Caki2 (cell line): ENCODE results near the gene ULK2. TPM values are rescaled to one million over a fixed set of nuclear protein-coding genes. Genes with fewer than 3 reads are reported as not detected.
A peak's percentile ranks its signal among the peaks of the same experiment; 100 is the strongest.

Source experiments
- DNase-seq: peaks from one replicate; pipeline ENCODE4 v3.0.0-alpha.2; 2015; ENCODE audit warnings: low read depth
- in situ Hi-C: cut with HindIII; loops from 2 replicates; pipeline ENCODE4 v1.10.0; 2016; ENCODE audit warnings: low sequenced_read_pairs, low pct_unique_long_range_greater_than_20kb, mixed read lengths
- total RNA-seq: library from RNA; depleted of rRNA; stranded (reverse); fragments of >200 nt; shearing (Covaris generic); gene quantifications from 2 replicates; pipeline ENCODE4 v1.2.3, GENCODE V29; 2014; ENCODE audit warnings: low replicate concordance

Gene ULK2
- total RNA-seq, 1 experiment from 2014 or later, result 14.8 TPM

- in situ Hi-C loops, result no loop called here
- DNase-seq, result no peak
These were observed 128.2 kb downstream of the ULK2 start for GRCh38 chr17:19739241-19740201.

DNA sequence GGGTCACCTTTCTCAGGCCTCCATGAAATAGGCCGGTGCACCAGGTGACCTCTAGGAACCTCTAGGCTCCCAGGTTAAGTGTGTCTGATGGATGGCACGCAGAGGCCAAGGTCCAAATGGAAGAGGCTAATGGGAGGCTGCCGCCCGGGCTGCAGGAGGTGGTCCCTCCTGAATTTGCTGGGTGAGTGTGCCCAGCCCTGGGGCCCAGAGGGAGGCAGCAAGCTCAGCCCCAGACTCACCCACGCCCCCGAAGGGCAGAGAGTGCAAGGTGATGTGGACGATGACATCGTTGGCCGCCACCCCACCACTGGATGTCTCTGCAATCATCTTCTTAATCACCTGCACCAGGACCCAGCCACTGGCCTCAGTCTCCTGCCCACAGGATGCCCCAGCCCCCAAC, 129.0 kb downstream of the ULK2 start:
- DNase-seq, result no peak
- in situ Hi-C loops, result no loop called here

- in situ Hi-C loops, result no loop called here
- DNase-seq, result no peak
These were observed 129.7 kb downstream of the ULK2 start for GRCh38 chr17:19738073-19738449.

GRCh38 chr17:19737305-19738072, 130.2 kb downstream of the ULK2 start:
- in situ Hi-C loops, result no loop called here
- no peak for DNase-seq

DNA sequence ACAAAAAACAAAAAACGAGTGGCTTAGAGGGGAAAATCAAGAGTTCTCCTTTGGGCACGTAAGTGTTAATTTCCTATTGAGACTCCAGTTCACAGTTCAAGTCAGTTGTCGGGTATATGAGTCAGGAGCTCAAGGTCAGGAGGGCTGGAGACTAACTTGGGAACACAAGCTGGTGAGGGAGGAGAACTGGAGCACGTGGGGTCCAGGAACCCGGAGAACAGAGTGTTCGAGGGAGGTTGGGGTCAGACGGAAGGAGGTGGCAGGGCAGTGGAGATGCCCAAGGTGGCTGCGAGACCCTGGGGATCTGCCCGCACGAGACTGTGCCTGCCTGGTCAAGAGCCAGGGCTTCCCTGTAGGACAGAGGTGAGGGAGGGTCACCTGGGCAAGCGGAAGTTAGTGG, 131.7 kb downstream of the ULK2 start:
- DNase-seq, result no peak
- in situ Hi-C loops, result no loop called here

DNA sequence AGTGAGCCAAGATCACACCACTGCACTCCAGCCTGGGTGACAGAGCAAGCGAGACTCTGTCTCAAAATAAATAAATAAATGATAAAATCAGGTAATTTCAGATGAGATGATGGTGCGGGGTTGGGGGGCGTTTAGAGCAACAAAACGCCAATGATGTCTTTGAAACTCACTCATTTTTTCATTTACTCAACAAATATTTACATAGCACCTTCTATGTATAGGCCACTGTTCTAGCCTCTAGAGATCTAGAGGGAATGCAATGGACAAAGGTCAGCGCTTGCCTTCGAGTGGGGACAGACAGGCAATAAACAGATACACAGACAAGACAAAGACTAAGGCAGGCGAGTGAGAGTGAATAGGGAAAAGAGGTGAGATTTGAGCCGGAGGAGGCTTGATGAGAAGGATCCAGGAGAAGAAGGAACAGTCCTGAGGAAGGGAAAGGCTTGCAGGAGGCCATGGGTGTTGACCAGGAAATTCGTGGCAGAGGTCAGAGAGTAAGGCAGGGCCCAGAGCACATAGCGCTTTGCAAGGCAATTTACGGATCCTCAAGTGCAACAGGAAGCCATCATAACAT, 133.7 kb downstream of the ULK2 start:
- no peak for DNase-seq
- in situ Hi-C loops, result no loop called here

DNA sequence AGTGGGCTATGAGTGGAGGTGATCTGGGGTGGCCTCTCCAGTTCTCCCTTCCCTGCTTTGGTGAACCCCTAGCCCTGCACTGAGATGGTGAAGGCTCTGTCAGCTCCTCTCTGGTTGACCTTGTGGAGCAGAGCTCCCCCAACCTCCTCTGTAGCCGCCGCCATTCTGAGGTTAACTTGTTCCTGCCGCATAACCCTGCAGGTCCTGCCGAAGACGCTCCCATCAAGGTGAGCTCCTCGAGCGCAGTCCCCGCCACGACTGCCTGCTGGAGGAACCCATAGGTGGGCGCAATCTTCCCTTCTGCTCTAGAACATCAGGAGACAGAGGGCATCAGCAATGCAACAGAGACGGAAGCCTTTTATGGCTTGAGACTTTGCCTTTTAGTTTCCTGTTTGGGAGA, 136.1 kb downstream of the ULK2 start:
- in situ Hi-C loops, result no loop called here
- DNase-seq, result no peak

GRCh38 chr17:19730843-19731242, 136.9 kb downstream of the ULK2 start:
- no peak for DNase-seq
- in situ Hi-C loops, result no loop called here

DNA sequence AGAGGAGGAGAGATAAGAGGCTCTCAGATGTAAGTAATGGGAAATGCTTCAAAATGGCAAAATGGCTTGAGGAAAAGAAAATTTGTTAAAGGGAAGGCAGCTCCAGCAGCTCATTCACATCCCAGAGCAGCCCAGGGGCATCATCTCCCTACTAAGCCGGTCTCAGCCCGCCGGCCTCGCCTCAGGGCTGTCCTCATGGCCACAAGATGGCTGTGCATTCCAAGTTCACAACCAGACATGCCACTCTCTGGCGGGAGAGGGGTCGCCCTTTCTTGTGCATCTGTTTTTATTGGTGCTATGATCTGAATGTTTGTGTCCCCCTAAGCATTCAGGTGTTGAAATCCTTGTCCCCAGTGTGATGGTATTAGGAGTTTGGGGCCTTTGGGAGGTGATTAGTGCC, 137.8 kb downstream of the ULK2 start:
- in situ Hi-C loops, result no loop called here
- DNase-seq, result no peak

DNA sequence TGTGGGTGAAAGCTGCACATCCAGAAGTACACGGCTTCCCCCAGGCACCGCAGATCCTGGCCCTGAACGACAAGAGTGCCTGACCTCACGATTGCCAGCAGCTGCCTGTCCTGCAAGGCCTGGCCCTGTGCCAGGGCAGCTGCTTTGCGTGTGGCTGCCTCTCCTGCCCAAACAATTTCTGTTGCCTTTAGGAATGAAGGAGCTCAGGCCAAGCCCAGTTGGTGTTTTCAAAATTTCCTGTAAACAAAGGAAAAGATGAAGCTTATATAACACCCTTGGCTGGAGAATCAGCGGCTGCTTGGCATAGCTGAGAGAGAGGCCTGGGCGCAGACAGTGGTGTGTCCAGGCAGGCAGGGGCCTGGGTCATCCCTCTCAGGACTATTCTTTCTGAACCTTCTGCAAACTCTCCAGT, 139.6 kb downstream of the ULK2 start:
- DNase-seq, result peak; percentile 75
- in situ Hi-C loops, result no loop called here

GRCh38 chr17:19727501-19728078, 140.1 kb downstream of the ULK2 start:
- no peak for DNase-seq

DNA sequence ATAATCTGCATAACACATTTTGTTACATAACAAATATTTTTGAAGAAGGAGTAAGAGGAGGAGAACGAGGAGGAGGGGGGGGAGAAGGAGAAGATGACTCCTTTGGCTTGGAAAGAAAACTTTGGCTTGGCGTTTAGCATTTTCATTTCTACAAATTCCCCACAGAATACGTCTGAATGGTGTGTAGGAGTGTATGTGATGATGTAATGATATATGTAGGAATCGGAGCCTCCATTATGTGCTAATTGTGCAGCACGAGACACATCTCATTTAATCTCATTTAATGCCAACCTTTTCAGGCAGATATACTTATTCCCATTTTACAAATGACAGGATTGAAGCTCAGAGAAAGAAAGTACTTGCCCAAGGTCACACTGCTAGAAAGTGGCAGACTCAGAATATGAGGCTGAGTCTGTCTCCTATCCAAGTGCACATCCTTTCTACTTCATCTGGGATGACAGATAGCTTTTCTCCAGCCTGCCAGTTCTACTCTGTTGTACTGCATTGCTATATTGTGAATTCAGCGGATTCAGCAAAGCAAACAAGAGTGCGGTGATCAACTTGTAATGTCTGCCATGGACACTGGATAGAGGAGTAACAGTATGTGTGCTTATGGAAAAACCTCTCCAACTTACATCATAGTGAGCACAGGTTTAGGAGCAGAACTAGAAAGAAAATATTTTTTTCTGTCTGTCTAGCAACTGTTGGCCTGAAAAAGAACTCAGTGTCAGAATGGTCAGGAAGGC, 140.9 kb downstream of the ULK2 start:
- DNase-seq, result no peak
- in situ Hi-C loops, result no loop called here

More at GRCh38 chr17:19727501-19728078, 140.1 kb downstream of the ULK2 start:
- in situ Hi-C loops, result no loop called here

DNA sequence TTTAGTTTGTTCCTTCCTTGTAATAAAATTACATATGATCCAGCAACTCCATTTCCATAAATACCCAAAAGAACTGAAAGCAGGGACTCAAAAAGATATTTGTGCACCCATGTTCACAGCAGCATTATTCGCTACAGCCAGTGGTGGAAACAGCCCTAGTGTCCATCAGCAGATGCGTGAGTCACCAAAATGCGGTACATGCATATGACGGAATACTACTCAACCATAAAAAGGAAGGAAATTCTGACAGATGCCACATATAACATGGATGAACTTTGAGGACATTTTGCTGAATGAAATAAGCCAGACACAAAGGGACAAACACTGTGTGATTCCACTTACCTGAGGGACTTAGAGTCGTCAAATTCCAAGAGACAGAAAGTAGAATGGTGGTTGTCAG, 142.2 kb downstream of the ULK2 start:
- DNase-seq, result no peak
- in situ Hi-C loops, result no loop called here

DNA sequence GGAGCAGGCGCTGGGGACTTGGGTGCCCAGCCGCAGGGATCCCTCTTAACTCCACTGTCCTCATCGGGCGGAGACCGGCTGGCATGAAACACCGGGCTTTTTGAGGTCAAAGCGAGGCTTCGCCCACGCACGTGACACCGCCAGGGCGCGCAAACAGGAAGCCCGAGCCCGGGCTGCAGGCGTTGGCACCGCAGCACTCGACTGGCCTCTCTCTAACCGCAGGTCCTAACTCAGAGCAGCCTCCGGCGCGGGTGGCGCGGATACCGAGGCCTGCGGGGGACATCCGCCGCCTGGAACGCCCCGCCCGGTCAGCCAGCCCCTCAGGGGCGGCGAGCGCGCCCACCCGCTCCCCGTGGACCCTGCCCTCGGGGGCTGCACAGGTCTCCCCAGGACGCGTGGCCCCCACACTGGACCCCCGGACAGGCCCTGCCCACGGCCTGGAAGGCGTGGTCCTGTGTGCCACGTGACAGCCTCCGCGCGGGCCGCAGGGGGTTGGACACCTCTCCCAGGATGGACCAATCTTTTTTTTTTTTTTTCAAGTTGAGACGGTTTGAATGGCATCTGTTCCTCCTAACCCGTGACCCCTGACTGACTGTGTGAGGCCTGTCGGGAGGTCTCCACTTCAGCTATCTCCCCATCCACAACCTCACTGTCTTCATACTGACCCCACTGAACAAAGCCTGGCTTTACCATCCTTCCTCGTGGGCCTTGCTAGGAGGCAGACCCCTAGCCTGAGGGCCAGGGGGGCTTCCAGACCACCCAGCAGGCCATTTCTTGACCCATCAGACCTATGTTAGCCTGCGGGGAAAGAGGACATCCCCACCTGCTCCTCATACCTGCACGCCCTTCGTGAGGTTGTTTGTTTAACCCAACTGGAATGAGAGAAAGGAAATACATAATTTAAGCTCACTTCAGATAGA, 143.0 kb downstream of the ULK2 start:
- in situ Hi-C loops, result no loop called here
- DNase-seq, result no peak

DNA sequence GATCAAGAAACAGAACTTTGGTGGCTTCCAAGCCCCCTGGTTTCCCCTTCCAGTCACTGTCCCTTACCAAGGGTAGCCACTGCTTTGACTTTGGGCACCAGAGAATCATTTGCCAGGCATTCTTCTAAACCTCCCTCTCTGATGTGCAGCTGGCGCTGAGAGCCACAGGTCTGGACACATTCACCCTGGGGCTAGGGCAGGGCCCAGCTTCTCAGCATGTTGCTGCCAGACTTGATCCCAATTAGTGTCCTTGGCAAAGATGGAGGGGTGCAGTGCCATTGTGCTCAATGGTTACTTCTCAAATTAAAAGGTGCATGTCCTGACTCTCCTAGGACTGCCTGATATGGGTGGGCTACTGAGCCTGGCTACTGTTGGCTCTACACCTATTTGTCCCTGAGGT, 143.8 kb downstream of the ULK2 start:
- in situ Hi-C loops, result no loop called here

More for the DNA sequence above, 143.8 kb downstream of the ULK2 start:
- DNase-seq, result no peak
